Epithelial cell of proximal tubule (primary cell): ENCODE data around the gene ECEL1. TPM values are rescaled to one million over a fixed set of nuclear protein-coding genes. Genes with fewer than 3 reads are reported as not detected.
"Not testable (repeated sequence)": the region's sequence is repeated elsewhere in the genome, so short reads cannot be mapped to it uniquely, and the experiment has no call there.

ENCODE experiments used
- DNase-seq: peaks from one replicate; pipeline ENCODE4 v3.0.0-alpha.2; 2011; ENCODE audit warnings: low read depth
- H3K4me3 ChIP-seq: 2 replicates; pipeline ENCODE4 v1.5.1; 2011; ENCODE audit warnings: low read depth, mild to moderate bottlenecking, low read length
- CTCF ChIP-seq: conservative IDR thresholded peaks from 2 replicates; pipeline ENCODE4 v1.5.1; 2012; ENCODE audit warnings: low read depth, mild to moderate bottlenecking, low read length
- total RNA-seq: library from RNA; depleted of rRNA; stranded (reverse); fragments of >200 nt; gene quantifications from 2 replicates; pipeline ENCODE4 v1.2.3, GENCODE V29; 2015

Gene ECEL1
- total RNA-seq, 1 donor from 2014 or later = not detected

GRCh38 chr2:232436381-232437194 lies 51.0 kb downstream of the ECEL1 start:
- no peak overlapping the region for H3K4me3 ChIP-seq
- no peak for TF ChIP-seq CTCF
- DNase-seq = no peak

GRCh38 chr2:232435805-232436204 lies 51.8 kb downstream of the ECEL1 start:
- no peak overlapping the region for H3K4me3 ChIP-seq
- no peak for DNase-seq
- no peak for TF ChIP-seq CTCF

GRCh38 chr2:232435375-232435648 lies 52.3 kb downstream of the ECEL1 start:
- H3K4me3 ChIP-seq = no peak overlapping the region
- DNase-seq = no peak
- no peak for TF ChIP-seq CTCF

- H3K4me3 ChIP-seq = no peak overlapping the region
- TF ChIP-seq CTCF = no peak
- DNase-seq = no peak
These were observed 52.9 kb downstream of the ECEL1 start for GRCh38 chr2:232434563-232435374.

- TF ChIP-seq CTCF = no peak
- no peak overlapping the region for H3K4me3 ChIP-seq
- no peak for DNase-seq
These were observed 53.5 kb downstream of the ECEL1 start for GRCh38 chr2:232434091-232434490.

- DNase-seq, H3K4me3 ChIP-seq: not testable (repeated sequence)
These were observed 54.0 kb downstream of the ECEL1 start for GRCh38 chr2:232433622-232434021.

GRCh38 chr2:232432598-232433184 lies 54.9 kb downstream of the ECEL1 start:
- DNase-seq = no peak
- no peak overlapping the region for H3K4me3 ChIP-seq
- TF ChIP-seq CTCF = no peak
